GM19438 (cell line): Measurements from ENCODE around the gene TSKS.

ENCODE experiments used
- ATAC-seq: cut with Tn5 transposase; IDR thresholded peaks from one replicate; pipeline ENCODE4 v1.9.1; 2021; ENCODE audit warnings: low read depth; ENCODE audit not compliant: unreplicated experiment

Gene TSKS, protein sequence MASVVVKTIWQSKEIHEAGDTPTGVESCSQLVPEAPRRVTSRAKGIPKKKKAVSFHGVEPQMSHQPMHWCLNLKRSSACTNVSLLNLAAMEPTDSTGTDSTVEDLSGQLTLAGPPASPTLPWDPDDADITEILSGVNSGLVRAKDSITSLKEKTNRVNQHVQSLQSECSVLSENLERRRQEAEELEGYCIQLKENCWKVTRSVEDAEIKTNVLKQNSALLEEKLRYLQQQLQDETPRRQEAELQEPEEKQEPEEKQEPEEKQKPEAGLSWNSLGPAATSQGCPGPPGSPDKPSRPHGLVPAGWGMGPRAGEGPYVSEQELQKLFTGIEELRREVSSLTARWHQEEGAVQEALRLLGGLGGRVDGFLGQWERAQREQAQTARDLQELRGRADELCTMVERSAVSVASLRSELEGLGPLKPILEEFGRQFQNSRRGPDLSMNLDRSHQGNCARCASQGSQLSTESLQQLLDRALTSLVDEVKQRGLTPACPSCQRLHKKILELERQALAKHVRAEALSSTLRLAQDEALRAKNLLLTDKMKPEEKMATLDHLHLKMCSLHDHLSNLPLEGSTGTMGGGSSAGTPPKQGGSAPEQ

DNA sequence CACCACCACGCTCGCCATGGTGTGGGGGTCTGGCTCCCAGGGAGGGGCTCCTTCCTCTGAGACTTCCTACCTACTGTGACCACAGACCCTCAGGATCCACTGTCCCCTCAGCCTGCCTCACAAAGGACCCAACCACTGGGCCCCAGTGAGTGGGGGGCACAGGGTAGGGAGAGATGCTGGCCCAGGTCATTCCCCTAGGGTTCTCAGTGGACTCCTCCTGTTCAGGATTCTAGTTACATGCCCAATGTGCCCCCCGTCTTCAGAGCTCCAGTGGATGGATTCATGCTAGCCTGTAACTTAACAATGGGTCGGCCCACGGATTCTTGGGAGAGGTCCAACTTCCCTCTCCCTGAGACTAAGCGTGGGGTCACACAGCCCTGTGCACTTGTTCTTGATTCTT, at the start of gene TSKS:
TSS of gene TSKS (minus strand) at position 77 of the 400 bp plus-strand sequence. CDS start at position 18, 59 bp downstream.
- ATAC-seq, result no peak

DNA sequence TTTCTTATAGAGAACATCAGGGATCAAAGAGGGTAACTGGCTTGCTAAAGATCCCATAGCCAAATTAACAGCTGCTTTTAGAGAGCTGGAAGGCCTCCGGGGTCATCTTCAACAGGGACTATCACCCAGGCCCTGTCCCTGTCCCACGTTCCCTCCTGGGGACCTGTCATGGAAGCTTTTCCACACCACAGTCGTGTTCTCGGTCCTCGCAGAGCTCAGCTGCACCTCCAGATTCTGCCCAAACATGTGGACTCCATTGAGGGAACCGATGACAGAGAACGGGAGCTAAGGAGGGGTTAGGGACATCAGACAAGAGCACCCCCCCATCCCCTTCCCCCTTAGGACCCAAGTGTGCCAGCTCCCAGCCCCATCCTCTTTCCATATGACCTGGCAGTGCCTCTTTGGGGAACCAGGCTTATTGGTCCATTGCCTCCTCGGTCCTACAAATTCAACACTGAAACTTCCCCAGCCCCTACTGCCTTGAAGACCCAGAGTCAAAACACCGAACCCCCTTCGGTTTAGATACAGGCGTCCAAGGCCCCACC, 49.4 kb upstream of the TSKS start:
- ATAC-seq, result no peak

DNA sequence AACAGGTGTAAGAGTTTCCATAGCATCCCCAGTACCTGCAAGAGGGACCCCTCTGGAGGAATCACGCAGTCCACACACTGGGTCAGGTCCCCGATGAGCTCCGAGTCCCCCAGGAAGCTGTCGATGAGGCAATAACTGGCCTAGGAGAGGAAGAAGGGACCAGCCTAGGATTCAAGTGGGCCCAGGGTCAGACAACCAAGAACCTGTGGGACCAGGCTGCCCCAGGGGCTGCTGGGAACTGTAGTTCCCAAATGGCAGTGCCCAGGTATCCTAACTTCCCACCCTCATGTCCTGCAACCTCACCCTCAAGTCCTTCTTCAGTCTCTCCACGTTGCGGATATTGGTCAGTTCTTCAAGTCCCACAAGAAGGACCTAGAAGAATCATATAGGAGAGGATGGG, 48.2 kb upstream of the TSKS start:
- ATAC-seq, result no peak

DNA sequence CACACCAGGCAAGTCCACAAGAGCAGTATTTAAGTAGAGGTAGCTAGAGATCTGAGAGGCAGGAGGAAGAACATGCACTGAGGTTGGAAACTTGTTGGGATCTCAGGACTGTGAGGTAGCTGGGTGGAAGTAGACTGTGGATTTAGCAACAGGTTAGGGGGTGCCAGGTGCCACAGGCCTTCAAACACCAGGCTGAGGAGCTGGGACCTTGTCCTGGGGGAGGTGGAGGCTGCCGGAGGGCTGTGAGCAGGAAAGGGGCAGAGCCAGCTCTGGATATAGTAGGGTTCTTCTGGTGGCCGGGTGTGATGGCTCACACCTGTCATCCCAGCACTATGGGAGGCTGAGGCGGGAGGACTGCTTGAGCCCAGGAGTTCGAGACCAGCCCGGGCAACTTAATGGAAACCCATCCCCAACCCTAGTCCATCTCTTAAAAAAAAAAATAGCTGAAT, 46.9 kb upstream of the TSKS start:
- no peak for ATAC-seq

DNA sequence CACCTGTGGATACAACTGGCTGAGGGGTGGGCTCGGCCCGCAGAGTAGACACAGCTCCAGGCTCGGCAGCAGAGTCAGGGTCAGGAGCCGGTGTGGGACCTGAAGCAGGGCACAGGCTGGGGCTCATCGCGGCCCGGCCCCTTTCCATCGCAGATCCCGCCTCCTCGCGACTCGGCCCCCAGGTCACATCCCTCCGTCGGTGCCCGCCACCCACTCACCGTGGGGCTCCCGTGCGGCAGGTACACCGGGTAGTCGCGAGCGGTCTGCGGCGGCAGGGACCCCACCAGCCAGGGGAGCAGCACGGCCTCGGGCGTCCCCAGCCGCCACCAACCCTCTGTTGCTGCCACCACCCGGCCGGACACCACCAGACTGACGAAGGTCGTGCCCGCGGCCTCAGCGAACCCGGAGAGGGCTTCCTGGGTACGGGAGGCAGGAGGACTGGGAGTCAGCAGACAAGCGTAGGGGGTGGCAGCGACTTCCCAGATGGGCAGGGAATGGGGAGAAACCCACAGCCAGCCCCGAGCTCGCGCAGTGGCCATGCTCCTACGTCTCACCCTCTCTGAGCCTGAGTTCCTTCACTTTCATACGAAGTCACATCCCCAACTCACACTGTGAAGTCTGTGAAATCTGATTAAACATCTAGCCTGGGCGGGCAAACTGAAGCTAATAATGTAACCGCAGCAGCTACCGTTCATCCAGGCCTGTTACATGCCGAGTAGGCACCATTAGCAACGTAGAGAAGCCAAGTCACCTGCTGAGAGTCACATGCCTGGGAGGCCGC, 46.2 kb upstream of the TSKS start:
- ATAC-seq, result no peak

GRCh38 chr19:49808711-49809159, 45.6 kb upstream of the TSKS start:
- ATAC-seq, result no peak

DNA sequence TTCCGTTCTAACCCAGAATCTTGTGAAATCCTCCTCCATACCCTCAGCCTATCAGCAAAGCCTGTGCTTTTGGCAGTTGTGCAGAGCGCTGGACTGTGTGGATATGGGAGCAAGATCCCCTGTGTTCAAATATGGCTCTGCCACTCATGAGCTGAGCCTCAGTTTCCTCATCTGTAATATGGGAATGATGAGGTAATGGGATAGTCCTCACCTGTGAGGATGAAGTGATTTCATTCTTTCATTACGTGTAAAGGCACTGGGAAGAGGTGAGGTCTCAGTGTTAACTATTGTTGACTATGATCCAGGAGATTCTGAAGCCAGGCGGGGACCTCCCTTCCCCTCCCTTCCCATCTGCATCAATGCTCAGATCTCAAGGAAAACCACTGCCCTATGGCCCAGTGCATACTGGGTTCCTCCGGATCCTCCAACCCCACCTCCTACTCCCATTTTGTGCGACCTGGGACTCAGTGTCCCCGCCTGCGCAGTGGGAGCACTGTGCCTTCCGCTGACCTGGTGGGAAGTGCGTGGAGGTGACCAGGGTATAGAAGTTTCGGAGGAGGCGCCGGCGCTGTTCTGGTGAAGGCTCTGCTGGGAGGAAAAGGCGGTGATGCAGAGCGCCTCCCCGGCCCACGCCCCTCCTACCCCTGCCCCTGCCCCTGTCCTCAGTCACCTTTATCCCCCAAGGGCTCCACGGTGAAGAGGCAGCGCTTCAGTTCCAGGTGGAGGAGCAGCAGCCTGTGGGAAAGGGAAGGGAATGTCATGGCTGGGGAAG, 45.0 kb upstream of the TSKS start:
- ATAC-seq, result no peak

GRCh38 chr19:49807058-49807903, 44.2 kb upstream of the TSKS start:
- no peak for ATAC-seq

DNA sequence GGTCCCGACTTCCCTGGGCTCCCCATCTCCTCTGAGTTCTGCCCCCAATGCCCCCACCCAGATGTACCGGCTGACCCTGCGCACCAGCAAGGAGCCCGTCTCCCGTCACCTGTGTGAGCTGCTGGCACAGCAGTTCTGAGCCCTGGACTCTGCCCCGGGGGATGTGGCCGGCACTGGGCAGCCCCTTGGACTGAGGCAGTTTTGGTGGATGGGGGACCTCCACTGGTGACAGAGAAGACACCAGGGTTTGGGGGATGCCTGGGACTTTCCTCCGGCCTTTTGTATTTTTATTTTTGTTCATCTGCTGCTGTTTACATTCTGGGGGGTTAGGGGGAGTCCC, 43.5 kb upstream of the TSKS start:
- no peak for ATAC-seq

DNA sequence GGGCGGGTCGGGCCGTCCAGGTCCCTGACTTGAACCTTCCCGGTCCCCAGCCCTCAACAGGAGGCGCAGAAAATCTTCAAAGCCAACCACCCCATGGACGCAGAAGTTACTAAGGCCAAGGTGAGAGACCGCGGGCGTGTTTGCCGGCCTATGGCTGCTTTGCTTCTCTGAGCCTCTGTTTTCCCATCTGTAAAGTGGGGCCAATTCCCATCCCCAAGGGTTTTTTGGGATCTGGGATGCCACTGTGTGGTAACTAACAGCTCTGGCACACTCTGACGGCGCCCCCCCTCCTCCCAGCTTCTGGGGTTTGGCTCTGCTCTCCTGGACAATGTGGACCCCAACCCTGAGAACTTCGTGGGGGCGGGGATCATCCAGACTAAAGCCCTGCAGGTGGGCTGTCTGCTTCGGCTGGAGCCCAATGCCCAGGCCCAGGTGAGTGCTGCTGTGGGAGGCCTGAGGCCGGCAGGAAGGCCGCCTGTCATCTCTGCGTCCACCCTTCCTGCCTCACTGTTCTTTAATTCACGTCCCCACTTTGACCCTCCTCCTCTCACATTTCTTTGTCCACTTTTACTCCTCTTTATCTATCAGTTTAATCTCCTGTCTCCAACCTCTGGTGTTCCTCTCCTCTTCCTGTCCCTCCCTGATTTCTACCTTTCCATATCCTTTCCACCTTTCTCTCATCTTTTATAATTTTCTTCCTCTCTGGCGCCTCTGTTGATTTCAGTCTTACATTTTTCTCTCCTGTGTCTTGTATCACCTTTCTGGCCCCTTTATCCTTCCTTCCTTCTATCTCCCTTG, 42.9 kb upstream of the TSKS start:
- ATAC-seq, result no peak

- no peak for ATAC-seq
These were observed 40.4 kb upstream of the TSKS start for GRCh38 chr19:49803529-49803856.

DNA sequence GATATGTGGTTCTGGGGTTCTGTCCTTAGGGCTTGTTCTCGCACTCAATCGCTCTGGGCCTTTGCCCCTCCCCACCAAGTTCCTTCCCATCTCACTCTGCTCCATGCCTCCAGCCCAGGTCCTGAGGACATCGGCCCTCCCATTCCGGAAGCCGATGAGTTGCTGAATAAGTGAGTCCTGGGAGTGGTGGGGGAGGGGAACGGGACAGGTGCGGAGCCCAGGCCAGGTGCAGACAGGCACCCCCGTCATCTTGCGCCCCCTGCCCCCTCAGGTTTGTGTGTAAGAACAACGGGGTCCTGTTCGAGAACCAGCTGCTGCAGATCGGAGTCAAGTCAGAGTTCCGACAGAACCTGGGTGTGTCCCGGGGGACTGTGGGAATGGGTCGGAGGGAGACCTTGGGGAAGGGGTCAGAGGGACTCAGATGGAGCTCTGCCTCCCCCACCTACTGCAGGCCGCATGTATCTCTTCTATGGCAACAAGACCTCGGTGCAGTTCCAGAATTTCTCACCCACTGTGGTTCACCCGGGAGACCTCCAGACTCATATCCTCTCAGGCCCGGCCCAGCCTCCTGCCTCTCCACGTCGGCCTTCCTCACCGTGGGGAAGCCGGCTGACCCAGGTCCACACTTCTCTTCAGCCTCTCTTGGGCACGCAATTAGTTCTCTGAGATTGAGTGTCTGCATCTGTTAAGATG, 39.9 kb upstream of the TSKS start:
- no peak for ATAC-seq

DNA sequence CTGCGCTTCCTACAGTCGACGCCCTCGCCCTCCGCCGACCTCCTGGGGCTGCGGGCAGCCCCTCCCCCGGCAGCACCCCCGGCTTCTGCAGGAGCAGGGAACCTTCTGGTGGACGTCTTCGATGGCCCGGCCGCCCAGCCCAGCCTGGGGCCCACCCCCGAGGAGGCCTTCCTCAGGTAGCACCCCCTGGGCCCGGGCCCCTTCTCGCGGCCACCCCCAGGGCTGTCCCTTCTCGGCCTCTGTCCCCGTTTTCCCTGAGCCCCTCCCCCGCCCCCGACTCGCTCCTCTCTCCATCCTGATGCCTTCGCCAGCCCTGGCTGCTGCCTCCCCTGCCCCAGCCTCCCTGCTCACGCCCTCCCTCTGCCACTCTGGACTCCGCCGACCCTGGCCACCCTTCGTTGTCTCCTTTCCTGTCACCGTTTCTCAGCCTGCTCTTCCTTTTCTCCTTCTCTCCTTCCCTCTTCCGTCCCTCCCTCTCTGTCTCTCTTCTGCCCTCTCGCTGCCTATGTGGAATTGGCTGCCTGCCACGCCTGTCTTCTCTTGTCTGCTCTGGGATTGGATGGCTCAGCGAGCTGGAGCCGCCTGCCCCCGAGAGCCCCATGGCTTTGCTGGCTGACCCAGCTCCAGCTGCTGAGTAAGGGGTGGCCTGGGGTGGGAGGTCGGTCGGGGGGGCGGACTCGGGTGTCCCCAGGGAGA, 39.0 kb upstream of the TSKS start:
- no peak for ATAC-seq

GRCh38 chr19:49801401-49801888, 38.3 kb upstream of the TSKS start:
- ATAC-seq, result no peak

- no peak for ATAC-seq
These were observed 37.7 kb upstream of the TSKS start for GRCh38 chr19:49800771-49801170.

DNA sequence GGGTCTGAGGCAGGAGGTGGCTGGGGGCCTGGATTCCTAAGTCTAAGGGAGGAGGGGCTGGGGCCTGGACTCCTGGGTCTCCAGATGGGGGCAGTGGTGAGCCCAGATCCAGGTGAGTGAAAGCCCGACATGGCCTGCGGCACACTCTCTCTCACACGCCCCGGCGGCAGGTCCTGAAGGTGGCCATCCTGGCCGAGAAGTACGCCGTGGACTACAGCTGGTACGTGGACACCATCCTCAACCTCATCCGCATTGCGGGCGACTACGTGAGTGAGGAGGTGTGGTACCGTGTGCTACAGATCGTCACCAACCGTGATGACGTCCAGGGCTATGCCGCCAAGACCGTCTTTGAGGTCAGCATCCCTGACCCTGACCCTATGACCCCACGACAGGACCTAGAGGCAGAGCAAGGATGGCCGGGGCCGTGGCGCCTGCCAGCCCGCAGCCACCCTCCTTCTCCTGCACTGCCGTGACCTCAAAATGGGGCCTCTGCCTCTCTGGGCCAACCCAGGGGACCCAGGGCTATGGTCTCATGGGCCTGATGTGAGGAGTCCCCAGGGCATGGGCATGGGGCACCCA, 36.8 kb upstream of the TSKS start:
- ATAC-seq, result no peak

DNA sequence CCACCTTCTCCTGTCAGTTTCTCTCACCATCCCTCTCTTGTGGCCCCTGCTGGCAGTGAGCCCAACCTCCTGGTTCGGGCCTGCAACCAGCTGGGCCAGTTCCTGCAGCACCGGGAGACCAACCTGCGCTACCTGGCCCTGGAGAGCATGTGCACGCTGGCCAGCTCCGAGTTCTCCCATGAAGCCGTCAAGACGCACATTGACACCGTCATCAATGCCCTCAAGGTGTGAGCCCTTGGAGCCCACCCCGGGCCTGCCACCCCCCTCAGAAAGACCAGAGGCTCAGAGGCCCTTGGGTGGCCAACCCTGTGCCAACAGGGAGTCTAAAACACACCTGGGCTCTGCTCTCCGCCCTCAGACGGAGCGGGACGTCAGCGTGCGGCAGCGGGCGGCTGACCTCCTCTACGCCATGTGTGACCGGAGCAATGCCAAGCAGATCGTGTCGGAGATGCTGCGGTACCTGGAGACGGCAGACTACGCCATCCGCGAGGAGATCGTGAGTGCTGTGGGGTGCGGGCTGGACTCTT, 36.2 kb upstream of the TSKS start:
- ATAC-seq, result no peak
